Measurements from ENCODE around the gene BBS9. TPM values are rescaled to one million over a fixed set of nuclear protein-coding genes. Genes with fewer than 3 reads are reported as not detected.
"Not testable (repeated sequence)": the region's sequence is repeated elsewhere in the genome, so short reads cannot be mapped to it uniquely, and the experiment has no call there.

The BBS9 gene
- total RNA-seq, 1 experiment from 2014 or later, result 3.8 TPM

DNA sequence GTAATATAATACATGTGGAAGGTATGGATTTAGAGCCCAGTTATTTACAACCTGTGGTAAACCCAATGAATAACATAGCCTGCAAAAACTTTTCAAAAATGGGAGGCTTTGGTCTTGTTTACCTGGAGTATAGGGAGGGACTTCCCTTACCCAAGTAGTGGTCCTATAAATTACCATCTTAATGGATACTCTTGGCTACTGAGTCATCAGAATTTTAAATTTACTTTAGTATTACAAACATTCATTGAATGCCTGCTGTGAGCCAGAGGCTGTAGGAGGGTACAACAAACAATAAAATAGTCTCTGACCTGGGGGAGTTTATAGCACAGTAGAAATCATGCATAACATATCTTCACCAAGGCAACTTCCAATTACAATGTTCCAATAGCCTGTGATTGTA is 365.1 kb downstream of the BBS9 start:
- DNase-seq (ENCODE audit: low spot score), result no peak

DNA sequence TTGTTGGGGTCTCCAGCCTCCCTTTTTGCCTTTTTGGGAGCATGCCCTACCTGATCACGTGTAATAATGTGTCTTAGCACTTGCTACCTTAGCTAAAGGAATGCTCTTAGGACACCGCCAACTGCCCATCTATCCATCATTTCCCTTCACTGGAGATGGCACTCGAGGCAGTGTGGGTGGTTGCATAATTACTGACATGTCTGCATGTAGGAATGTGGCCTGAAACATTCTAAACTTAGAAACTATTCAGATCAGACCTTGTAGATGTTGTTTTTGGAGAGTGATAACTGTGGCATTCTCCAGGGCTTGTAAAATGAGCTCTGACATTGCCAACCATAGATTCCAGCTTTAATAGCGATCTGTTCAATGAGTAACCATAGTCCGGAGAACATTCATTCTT is 365.8 kb downstream of the BBS9 start:
- no peak for DNase-seq (ENCODE audit: low spot score)

DNA sequence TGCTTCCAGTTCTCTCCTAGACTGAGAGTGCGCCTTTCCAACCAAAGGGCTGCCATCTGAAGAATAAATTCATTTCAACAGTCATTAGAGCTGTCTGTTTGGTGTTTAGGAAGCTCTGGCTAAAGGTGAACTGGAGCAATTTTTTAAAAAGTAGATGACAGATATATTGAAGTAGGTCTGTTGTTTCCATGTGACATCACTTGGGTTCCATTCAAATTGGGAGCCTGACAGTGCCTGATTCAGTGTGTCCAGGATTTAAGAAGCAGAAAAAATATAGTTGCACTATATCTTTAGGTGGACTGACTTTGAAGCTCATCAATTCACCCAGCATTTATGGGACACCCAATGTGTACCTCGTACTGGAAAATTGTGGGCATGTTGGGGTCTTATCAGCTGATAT is 367.7 kb downstream of the BBS9 start:
- no peak for DNase-seq (ENCODE audit: low spot score)

DNA sequence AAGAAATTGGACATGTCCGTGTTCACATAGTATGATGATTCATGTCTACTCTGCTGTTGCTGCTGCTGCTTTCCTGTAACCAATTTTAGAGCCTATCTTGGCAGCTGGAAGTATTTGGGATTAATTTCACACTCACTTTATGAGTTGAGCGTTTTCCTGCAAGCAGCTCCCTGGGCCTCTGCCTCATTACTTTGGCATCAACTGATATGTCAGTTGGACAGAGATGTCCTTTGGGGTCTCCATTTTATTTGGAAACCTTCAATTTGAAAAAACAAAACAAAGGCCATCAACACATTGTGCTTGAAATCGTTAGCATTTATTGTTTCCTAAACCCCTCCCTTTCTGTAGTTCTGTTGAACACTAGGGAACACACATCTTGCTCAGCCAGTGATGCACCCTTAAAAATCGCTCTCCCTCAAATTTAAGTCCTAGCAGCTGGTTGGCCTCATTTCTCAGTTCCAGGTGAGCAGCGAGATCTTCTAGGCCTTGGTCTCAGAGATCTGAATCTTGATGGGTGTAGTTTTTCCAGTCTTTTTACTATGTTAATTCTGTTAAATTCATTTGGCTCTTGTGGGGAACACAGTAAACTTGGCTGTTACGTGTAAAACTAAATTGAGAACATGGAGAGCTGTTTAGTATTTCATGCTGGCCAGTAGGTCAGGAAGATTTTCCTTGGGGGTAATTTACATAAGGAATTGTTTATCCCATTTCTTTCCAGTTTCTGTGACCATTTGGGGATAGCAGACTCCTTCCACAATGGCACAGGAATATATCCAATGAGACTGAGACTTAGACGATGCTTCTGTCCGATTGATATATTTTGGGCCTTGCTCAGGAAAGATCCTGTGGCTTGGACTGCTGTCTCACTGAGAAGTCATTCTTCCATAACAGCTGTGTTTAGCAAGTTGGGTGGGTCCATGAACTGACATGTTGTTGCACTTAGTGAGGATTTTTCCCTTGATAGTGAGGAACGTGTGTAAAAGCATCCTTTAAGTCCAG is 371.6 kb downstream of the BBS9 start:
- DNase-seq (ENCODE audit: low spot score), result no peak

DNA sequence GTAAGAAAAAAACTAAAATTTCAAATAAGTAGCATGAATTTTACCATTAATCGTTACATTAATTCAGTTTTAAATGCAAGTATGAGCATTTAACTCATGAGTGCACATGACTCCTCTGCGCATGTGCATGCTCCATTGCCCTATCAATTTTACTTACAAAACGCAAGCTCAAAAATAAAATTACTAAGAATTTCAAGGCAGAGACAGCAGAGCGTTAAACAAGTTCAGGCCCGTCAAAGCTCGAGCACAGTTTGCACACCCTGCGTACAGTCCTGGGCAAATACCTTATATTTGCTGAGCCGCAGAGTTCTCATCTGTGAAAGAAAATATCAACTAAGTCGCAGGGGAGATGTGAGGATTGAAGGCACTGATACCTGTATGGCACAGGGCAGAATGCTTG is 373.6 kb downstream of the BBS9 start:
- DNase-seq (ENCODE audit: low spot score), result no peak

DNA sequence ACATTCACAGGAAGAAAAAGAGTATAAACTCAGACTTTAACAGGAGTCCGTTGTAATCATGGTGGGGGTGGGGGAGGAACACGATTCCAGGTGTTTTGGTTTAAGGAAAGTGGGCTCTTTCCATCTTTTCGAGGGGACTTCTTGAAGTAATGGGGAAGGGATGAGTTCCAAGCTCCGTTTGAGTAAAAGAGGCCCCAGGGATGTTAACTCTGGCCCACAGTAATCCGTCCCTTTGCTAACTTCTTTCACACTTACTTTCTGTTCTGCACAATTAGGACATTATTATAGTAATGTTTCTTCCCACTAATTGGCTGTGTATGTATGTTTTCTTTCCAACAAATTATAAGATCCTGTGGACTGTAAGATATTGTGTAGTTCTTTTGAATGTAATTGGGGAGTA is 374.4 kb downstream of the BBS9 start:
- no peak for DNase-seq (ENCODE audit: low spot score)

DNA sequence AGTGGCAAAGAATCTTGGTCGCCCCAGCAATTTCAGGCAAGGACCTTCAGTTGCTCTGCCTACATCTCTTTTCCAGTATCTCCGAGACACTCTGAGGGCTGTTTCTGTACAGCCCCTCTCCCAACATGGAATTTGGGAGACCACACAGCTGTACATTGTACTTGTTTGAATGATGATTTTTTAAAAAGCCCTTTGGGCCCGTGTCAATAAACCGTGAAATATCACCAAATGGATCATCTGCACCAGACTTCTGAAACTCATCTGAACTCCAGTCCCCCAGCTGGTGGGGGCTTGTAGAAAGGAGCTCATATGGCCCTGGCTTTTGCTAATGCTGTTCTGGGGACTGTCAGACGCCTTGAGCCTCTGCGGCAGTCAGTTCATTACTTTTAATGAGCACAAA is 374.9 kb downstream of the BBS9 start:
- DNase-seq (ENCODE audit: low spot score), result no peak

DNA sequence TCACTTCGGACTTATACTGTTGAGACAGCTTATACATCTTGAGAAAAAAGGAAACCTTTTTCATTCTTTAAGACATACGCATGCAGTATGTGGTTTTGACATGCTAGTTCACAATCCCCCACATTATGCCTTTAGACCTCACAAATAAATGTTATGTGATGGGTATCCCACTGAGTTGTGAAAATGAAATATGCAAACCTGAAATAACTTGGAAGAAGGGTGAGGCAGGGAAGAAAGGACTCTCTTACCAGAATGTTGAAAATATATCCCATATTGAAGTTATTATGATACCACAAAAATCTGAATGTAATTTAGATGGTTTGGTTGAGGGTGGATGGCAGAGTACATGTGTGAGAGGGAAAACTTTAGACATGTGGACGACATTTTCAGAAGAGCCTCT is 379.8 kb downstream of the BBS9 start:
- DNase-seq (ENCODE audit: low spot score), result no peak

DNA sequence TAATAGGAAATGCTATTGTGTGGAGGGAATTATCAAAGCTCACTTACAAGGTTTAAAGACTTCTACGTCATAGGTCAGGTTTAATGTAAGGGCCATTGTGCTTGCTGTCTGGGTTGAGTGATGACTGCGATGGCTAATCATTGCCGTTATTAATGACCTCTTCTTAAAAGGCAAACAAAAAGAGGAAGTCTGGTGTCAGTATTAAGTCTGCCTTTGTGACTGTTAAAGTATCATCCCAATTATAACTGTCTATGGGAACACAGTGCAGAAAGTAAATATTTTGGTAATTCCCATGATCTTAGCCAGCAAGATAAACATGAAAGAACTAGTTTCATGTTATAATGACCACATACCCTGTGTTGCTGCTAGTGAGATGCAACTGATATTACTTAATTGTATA is 382.4 kb downstream of the BBS9 start:
- no peak for DNase-seq (ENCODE audit: low spot score)

DNA sequence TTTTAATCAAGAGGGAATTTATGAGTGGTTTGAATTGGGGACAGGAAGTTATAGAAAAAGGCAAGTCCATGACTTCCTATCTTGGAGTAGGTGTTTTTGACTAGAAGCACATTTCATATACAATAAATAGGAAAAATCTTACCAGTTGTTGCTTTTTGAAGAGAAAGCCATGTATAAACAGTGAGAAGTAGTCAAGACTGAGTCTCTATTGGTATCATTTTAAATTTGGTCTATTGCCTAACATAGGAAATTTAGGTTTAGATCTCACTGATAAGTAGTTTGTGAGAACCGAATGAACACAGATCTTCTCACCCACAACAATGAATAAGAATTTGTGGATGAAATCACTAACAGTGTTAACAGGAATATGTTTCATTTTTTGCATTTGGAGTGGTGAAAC is 387.2 kb downstream of the BBS9 start:
- no peak for DNase-seq (ENCODE audit: low spot score)

DNA sequence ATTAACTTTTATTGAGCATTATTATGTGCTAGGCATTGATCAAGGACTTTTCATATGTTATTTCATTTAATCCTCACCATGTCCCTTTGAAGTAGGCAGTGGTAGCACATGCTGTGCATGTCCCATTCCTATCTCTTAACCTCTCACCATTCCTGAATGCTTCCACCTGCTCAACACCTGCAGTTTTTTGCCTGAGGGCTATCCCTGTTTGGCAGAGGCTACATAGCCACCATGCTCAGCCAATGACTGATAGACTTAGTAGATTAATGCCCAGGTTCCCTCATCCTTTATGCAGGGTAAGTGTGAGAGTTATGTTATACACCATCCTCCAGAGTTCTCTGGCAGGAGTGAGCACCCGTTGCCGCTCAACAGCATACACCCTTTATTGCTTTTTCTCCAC is 387.8 kb downstream of the BBS9 start:
- DNase-seq (ENCODE audit: low spot score), result no peak

DNA sequence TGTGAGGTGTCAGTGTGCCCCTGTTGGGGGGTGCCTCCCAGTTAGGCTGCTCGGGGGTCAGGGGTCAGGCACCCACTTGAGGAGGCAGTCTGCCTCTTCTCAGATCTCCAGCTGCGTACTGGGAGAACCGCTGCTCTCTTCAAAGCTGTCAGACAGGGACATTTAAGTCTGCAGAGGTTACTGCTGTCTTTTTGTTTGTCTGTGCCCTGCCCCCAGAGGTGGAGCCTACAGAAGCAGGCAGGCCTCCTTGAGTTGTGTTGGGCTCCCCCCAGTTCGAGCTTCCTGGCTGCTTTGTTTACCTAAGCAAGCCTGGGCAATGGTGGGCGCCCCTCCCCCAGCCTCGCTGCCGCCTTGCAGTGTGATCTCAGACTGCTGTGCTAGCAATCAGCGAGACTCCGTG is 397.6 kb downstream of the BBS9 start:
- DNase-seq (ENCODE audit: low spot score), result not testable (repeated sequence)

DNA sequence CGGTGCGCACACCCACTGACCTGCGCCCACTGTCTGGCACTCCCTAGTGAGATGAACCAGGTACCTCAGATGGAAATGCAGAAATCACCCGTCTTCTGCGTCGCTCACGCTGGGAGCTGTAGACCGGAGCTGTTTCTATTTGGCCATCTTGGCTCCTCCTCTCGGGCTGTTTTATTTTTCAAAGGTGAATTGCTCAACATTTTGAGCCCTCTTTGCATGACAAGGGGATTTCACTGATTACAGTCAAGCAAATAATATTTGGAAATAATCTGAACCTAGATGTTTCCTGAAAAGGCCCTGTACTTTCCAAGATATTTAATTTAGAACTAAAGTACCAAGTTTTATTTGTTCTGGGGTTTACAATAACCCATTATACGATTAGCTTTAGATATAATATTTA is 398.2 kb downstream of the BBS9 start:
- not testable (repeated sequence) for DNase-seq (ENCODE audit: low spot score)

DNA sequence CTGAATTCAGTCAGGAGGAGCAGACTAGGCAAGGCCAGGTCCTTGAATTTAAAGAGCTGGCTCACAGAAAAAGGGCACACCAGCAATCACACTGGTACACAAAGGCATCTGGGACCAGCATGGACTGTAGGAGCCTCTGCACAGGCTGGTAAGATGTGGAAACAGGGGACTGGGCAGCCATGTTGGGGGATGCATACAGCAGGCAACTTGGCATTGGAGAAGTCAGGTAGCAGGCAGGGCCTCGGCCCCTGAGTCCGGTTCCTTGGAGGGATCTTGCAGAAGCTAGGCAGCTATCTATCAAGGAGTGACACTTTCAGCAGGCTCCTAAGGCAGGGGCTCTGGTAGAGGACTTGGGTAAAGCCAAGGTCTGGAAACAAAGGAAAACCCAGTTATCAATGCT is 399.7 kb downstream of the BBS9 start:
- DNase-seq (ENCODE audit: low spot score), result no peak

DNA sequence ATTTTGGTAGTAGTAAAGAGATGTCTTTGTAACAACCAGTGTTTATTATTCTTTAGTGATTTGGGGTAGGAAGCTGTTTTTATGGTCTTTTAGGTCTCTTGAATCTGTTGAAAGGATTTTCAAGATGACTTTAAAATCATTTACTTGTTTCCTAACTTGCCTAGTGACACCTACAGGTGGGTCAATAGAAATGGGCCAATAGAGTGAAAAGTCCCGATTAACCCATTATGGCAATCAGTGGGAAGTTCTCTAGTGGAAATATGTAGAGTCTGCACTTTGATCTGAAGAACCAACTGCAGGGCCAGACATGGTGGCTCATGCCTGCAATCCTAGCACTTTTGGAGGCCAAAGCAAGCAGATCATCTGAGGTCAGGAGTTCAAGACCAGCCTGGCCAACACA is 401.3 kb downstream of the BBS9 start:
- no peak for DNase-seq (ENCODE audit: low spot score)

DNA sequence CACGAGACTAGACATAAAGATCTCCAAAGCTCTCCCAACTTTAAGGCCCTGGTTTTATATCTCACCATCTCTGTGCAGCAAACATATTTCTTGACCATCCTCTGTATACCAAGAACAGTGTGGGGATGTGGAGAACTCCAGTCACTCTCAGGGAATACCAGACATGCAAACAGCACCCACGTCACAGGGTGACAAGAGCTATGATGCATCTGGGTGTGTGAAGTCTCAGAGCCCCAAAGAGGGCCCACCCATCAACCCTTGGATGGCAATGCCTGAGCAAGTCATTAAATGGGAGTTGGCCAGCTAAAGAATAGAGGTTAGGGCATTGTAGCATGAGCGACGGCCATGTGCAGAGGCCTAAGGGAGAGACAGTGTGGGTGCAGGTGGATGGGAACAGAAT is 402.5 kb downstream of the BBS9 start:
- DNase-seq (ENCODE audit: low spot score), result no peak

DNA sequence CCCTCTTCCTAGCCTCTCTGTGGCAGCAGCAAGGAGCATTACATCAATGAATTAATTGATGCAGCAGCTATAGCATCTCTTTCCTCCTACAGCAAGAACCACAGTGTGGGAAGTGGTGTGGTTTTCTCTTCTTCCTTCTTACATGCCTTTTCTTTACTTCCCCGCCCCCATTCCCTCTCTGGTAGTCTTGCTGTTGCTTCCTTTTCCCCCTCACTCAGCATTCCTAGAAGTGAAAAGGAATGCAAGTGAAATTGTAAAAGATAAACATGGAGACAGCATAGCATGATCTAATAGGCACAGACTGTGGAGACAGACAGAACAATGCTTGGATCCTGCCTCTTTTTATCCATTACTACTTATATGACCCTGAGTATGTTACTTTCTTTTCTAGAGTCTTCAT is 405.5 kb downstream of the BBS9 start:
- no peak for DNase-seq (ENCODE audit: low spot score)

DNA sequence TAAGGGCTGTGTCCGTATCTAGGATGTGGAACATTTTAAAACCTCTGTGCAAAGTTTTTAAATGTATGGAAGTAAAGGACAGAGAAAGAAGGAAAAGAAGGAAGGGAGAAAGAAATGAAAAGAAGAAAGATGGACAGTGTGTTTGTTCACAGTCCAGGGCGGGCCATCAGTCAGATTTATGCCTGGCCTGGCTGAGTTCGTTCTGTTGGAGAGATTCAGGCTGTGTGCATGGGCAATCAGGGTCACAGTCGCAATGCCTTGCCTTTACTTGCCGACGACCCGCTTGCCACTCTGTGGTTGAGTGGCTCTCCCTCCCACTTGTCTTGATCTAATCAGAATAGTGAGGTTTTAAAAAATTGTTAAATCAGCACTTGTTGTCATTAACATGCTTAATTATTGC is 406.6 kb downstream of the BBS9 start:
- DNase-seq (ENCODE audit: low spot score), result no peak

DNA sequence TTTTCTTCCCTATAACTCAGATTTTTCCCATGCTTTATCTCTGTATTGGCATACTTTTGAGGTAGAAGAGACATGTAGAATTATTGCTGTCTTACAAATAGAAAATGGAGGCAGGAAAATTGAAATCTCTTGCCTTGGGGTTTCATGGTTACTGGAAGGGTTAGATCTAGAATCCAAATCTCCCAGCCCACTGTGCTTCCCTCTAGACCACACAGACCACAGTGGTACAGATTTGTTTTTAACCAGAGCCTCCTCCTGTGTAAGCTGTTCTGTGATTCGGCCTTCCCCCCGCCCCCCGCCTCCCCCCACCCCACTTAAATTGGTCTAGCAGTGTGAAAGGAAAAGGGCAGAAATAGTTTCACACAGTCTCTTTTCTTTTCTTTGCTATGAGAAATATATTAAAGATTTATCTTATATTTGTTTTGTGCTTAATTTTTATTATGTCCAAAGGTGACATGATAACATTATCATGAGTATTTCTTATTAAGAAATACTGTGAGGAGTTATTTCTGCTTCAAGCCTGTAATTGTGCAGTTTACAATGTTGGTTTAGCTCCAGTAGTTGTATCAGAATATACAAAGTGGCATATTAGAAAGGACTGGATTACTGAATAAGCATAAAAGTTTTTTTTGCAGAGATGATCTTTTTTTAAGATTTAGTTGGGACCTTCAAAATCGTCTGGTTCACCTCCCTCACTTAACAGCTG is 407.2 kb downstream of the BBS9 start:
- no peak for DNase-seq (ENCODE audit: low spot score)

DNA sequence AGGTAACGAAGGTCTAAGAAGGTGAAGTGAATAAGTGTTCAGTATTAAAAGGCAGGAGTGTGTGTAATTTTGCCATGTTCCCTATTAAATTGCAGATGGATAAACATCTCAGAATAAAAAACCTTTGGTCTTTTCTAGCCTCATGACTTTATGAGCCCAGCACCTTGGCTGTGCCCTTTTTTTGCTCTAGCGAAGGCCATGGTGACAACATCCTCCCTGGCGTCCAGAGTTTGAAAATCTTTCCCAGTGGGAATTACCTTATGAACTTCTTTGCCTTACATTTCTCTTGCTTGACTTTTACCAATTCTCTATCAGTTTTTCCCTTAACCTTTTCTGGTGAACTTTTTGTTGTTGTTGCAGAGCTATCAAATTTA is 407.7 kb downstream of the BBS9 start:
- no peak for DNase-seq (ENCODE audit: low spot score)

DNA sequence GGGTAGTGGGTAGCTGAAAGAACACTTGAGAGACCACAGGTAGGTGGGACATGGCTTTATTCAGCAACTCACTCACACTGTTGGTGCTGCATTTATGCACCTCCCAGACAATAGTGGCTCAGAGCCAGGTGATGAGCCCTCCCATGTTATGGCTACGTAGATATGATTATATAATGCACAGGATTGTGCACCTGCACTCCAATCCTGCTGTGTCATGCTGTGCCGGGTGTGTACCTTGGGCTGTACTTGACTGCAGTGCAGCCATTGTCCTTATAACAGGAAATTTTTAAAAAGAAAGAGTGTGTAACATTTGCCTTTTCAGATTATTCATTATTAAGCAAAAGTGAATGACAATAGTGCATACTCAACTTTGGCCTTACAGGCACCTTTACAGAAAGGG is 409.8 kb downstream of the BBS9 start:
- no peak for DNase-seq (ENCODE audit: low spot score)

DNA sequence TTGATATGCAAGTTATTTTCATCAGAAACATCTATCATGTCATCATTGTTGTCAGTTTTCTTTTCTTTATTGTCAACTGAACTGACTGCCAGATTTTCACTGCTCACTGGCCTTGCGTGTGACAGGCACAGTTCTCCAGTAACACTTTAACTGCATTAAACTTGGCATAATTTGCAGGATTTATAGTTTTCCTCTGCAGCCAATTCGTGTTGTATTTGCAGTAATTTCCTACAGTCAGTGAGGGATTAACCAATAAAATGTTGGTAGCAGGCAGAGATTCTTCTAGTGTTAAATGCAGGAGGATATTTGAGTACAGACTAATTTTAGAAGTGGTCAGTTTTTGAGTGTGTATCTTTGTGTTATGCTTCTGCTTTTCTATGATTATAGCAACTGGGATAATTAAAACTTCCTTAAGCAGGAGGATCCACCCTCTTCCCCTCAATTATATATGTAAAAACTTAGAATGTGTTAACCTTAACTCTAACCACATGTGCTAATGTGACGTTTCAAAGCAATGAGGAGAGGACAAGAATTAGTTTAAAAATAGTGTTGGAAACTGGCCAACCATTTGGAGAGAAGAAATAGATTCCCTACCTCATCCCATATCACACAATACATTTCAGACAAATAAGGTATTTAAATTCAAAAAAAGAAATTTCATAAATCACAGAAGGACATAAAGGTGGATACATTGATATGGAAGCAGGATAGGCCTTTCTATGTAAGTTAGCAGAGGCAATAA is 410.5 kb downstream of the BBS9 start:
- no peak for DNase-seq (ENCODE audit: low spot score)
